Raji (cell line): ENCODE measurements around the gene C2orf68.
A peak's percentile ranks its signal among the peaks of the same experiment; 100 is the strongest.

ENCODE experiments used
- POLR2A ChIP-seq: IDR thresholded peaks from 2 replicates; pipeline ENCODE4 v1.6.1; 2011; ENCODE audit warnings: low read depth, low read length, control low read depth; ENCODE audit not compliant: insufficient read depth

C2orf68 gene

DNA sequence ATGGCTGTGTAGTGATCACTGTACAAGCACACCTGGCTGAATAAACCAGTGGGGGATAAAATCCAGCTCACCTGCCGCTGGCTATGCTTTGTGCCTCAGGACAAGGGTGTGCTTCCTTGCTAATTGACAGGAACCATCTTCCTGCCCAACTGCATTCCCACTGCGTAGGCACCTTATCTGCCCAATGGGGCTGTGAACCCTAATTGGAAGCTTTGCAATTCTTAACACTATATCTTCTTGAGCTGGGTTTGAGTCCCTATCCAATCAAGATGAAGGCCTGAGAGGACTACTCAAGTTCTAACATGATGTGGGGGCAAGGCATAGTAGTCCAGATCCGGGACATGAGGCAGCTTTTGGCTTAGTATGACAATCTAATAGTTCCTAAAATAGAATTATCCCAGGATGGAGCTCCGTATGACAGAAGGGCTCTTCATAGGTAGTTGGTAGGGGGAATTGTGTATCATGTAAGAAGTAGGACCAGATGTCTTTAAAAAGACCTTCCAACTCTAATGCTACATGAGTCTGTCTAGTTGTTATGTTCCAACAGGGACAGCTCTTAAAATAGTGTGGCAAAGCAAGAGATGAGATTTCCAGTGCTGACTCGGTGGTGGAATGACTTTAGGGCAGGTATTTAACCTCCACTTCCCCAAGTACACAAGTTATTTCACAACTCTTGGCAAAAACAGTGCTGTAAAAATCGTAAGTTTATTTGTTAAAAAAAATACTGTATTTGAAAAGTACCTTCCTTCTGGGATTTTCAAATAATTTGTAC, 7.1 kb downstream of the C2orf68 start:
- 0 out of 2 replicates have a peak, but pooled peaks have one; percentile 2 for TF ChIP-seq POLR2A

DNA sequence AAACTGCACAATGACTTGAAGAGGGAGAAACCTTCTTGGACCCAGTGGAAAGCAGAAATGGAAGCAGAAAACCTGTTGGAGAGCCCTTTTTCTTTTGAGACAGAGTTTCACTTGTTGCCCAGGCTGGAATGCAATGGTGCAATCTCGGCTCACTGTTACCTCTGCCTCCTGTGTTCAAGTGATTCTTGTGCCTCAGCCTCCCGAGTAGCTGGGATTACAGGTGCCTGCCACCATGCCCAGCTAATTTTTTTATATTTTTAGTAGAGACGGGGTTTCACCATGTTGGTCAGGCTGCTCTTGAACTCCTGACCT, 7.8 kb downstream of the C2orf68 start:
- 0 out of 2 replicates have a peak, but pooled peaks have one; percentile 16 for TF ChIP-seq POLR2A

DNA sequence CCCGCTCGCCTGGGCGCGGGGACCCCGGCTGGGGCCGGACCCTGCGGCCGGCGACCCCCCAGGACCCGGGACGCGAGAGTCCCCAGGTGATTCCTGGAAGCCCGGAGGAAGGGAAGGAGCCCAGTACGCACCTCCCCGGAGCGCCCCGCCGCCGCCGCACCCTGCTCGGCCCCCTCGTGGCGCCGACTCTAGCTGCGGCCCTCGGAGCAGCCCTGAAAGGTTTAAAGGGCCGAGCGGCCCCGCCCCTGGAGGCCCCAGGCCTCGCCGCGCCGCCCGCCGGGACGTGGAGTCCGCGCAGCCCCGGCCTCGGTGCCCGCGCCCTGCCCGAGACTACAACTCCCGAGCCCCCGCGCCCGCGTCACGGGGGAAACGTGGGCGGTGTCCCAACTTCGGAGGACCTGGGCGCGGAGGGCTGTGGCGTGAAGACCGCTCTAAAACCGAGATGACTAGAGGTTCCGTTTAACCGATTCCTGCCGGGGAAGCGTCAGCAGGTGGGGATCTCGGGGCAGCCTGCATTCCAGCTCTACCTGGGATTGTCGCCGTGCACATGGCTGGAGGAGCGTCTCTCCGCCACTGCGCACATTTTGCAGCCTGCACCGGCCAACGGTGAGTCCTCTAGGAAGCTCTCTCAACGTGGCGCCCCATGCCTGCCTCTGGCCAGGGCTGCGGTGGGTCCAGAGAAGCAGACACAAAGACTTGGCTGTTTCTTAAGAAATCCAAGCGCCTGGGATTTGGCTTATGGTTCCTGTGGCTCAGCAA, 9.2 kb downstream of the C2orf68 start, which contains the start of gene TMEM150A:
Gene TMEM150A, minus strand, starts transcription at position 223 of the 759 bp plus-strand sequence. CDS start 750 bp downstream, outside the sequence.
- TF ChIP-seq POLR2A: peak; percentile 42; the same call in 1 of the 2 replicates

DNA sequence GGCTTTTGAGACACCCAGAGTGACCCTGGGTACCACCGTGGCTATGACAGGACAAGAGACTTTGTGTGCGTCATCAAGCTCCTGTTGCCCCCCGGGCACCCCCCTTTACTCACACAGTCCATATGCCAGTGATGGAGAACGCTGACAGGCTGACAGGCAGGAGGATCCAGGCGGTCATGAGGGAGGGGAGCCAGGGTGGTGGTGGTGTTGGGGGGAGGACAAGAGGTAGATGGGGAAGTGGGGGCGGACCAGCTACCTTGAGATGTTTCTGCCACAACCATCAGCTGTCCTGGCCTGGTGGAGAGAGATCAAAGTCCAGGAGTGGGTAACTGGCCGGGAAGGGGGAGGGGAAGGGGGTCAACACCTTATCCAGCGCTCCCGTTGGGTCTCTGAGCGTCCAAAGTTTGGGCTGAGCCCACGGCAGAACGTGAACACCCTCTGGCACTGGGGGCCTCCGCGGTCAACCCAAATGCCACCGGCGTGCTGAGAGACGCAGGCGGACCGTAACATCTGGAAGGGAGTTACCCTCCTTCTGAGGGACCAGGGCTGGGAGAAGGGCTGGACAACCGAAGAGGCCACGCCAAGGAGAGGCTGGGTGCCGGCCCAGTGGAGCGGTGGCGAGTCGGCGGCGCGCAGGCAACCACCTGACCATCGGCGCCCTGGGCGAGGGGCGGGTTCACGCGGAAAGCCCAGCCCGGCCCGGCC, 9.9 kb downstream of the C2orf68 start:
- no peak for TF ChIP-seq POLR2A

DNA sequence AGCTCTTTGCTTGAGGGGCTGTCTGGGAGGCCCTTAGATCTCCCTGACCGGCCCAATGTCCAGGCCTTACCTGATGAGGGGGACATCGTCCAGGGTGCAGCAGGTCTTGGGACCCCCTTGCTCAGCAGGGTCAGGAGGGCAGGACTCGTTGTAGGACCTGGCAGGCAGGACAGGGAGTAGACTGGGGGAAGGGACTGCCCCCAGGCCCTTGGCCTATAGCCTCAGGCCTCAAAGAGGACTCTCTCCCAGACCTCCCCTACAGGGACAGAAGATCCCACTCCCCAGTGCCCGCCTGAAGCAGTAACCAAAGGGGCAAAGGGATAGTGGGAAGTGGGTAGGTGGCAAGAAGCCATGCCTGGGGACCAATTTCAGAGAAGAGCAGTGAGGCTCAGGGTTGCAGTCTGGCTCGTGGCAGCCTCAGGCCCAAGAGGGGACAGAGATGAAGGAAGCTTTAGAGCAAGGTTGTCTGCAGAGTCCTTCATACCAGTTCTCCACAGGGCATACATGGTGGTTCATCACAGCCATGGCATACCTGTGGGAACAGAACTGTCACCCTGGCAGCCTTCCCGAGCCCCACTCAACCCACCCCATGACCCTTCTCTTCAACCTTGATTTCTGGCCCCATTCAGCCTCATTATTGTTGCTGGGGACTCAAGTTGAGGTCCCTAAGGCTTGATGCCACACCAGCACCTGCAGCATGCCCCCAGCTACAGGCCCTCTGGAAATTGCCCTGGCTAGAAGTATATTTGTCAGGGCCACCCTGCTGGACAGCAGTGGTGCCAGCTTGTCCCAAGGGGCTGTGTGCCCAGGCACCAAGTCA, 10.7 kb downstream of the C2orf68 start:
- TF ChIP-seq POLR2A: no peak

DNA sequence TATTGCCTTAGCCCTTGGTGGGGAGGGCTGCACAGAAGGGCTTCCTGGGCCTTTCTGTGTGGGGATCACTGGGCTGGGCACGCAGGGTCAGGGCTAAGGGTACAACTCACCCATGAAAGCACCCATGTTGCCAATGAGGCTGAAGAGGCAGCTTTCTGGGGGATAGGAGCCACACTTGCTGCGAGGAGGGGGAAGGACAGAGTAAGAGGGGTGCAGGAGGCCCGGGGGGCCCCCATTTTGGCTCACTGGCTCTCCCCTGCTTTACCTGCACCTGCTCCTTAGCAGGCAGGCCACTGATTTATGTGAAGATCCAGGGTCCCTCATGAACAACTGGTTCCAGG, 11.7 kb downstream of the C2orf68 start:
- TF ChIP-seq POLR2A: no peak

DNA sequence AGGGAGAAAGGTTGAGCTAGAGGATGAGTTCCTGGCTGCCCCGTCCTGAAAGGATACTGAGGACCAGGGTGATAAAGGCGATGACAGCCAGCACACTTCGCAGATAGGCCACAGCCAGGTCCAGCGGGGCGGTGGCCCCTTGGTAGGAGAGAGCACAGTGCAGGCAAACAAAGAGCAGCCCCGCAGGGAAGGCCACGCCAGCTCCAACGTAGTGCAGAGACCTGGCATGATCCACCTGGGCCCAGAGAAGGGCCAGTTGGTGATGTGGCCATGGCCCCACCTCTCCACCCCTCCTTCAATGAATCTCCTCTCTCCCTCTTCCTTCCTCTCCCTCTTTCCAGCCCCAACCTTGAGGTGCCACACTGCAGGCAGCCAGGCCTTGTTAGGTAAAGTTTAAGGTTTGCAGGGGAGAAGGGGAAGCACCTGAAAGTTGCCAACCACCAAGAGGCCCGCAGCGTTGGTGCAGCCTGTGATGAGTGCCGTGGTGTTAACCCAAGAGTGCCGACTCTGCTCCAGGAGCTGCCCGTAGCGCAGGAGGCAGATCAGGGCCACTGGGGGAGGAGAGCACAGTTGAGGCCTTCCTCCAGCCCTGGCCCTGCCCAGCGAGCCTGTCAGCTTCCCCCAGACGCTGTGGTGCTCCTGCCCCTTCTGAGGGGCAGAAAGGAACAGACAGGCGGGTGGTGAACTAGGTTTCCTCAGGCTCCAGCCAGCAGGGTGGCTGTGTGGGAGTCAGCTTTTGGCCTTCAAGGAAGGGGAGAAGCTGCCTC, 12.2 kb downstream of the C2orf68 start:
- no peak for TF ChIP-seq POLR2A

DNA sequence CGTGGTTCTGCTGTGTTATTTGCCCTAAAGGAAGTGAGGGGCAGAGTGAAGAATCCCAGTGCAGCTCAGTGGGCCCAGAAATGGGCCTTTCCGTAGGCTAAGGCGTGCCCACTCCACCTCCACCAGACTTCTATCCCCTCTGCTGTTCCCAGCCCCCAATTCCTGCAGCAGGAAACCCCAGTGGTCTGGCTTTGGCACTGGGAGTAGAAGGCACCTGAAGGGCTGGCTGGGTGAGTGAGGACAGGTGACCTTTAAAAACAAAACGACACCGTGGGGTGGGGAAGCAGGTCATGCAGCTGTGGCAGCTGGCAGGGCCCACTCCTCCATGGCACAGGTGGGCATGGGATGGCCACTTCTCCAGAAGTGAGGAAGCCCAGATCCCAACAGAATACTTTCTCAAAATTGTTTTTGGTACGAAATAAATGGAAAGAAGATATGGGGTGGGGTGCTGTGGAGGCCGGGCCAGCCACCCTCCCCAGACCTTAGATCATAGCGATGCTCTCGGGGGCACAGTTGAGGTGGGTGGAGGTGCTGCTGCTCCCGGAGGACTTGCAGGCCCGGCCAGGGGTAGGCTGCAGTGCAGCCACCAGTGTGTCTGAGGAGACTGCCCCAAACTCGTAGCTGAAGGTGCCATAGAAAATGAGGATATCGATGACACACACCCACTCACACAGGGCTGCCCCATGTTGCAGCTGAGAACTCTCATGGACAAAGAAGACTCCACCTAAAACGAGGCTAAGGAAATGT, 13.1 kb downstream of the C2orf68 start:
- no peak for TF ChIP-seq POLR2A

DNA sequence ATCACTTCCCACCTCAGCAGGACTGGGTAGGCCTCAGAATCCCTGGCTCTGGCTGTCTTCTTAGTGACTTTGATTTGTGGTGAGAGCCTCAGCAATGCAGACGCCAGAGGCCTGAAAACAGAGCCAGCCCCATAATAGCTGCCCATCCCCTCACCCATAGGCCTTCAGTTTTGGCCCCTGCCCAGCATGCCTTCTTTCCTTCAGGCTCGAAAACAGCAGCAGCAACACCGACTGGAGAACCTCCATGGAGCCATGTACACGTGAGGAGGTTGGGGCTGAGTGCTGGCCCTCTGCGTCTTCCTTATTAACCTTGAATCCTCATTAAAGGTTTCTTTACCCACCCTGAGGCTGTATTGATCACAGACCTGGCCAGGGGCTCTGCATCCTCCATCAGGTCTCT, 14.6 kb downstream of the C2orf68 start:
- no peak for TF ChIP-seq POLR2A

DNA sequence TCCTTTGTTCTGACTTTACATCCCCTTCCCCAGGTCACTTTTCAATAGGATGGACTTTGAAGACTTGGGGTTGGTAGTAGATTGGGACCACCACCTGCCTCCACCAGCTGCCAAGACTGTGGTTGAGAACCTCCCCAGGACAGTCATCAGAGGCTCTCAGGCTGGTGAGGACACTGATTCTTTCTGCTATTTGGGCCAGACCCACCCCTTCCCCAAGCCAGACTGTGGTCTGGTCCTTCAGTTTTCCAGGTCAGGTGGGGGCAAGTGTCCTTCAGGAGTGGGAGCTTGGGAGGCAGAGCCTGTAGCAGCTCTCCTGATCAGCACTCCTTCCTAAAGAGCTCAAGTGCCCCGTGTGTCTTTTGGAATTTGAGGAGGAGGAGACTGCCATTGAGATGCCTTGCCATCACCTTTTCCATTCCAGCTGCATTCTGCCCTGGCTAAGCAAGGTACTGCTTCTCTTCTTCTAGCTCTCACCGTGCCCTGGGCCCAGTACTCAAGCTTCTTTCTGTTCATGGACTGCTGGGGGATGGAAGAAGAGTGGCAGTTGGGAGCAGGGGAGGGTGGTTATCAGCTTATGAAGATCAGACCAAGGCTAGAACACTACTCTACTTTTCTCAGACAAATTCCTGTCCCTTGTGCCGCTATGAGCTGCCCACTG, 15.3 kb downstream of the C2orf68 start:
- no peak for TF ChIP-seq POLR2A

DNA sequence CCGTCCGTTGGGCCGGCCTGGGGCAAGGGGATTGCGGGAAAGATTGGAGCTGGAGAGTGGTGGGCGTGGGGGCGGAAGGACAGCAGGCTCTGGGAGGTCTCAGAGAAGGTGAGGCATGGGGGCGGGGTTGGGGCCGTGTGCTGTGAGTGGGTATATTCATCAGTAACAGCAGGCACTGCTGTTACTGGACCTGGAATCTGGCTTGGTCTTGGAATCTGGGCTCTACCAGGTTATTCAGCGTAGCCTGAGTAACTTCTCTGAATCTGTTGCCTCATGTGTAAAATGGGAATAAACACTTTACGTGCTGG, 15.9 kb downstream of the C2orf68 start:
- no peak for TF ChIP-seq POLR2A

DNA sequence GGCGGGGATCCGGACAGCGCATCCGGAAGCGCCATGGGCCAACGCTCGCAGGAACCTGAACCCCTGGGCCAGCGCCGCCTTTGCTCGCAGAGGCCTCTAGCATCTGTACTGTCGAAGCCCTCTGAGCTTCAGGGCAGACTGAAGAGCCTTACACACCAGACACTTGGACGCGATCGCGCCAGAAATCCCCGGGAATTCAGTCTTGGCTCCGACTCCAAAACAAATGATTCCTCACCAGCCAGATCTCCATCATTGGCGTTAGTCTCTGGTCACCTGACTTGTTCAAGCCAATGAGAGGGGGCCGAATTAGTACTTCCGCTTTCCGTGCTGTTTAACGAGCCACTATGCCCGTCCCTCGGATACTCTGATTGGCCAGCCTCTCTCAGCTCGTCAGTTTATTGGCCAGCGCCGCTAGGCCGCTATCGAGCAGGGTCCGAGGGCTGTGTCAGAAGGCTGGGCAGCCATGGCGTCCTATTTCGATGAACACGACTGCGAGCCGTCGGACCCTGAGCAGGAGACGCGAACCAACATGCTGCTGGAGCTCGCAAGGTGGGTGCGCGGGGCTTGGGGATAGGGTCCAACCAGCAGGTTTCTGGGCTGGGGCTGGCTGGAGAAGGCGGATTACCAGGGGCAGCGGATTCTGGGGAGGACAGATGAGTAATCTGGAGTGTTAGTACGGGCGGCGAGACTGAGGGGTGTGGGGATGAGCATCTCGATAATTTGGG, 16.4 kb downstream of the C2orf68 start, which contains the start of gene RNF181:
Gene RNF181, plus strand, starts transcription at position 445 of the 725 bp plus-strand sequence. Its CDS starts 19 bp downstream, at position 464.
- peak; percentile 93 for TF ChIP-seq POLR2A
